IMR-90 (cell line): ENCODE results near the gene UBE2E2. TPM values are rescaled to one million over a fixed set of nuclear protein-coding genes. Genes with fewer than 3 reads are reported as not detected.

Experiments used
- ATAC-seq: fragments of 200-7000 bp; cut with Tn5 transposase; 2 replicates; pipeline ENCODE4 v1.9.1; 2020; ENCODE audit warnings: low read depth, mild to moderate bottlenecking, moderate library complexity
- BruUV-seq: library from RNA; stranded (reverse); fragments of 400-500 nt; replicated peaks from 2 replicates; lab custom pipeline; 2021; lab: Mats Ljungman, UMichigan
- CTCF ChIA-PET: fragments of 300-600 bp; formaldehyde crosslinking; extraction: SDS; loops from one replicate; lab custom pipeline; 2021; ENCODE audit warnings: antibody characterized with exemption; lab: Yijun Ruan, JAX
- POLR2A ChIA-PET: fragments of 300-600 bp; sonication (Branson Sonifier 250); formaldehyde crosslinking; loops from one replicate; lab custom pipeline; 2022; ENCODE audit warnings: antibody characterized with exemption; ENCODE audit not compliant: unreplicated experiment; lab: Charles Lee
- DNase-seq: peaks from one replicate; pipeline ENCODE4 v3.0.0; 2013
- H2AFZ ChIP-seq: replicated peaks from 2 replicates; pipeline ENCODE3; 2013; ENCODE audit warnings: low read length, mild to moderate bottlenecking; ENCODE audit not compliant: poor library complexity
- H2AK5ac ChIP-seq: 2 replicates; pipeline ENCODE4 v1.6.1; 2013; ENCODE audit warnings: low read depth, low read length, inconsistent platforms
- H2AK9ac ChIP-seq: replicated peaks from 2 replicates; pipeline ENCODE3; 2013; ENCODE audit warnings: mild to moderate bottlenecking, low read depth, low read length, moderate library complexity; ENCODE audit not compliant: poor library complexity
- H2BK120ac ChIP-seq: 2 replicates; pipeline ENCODE4 v1.6.1; 2013; ENCODE audit warnings: low read depth, low read length, inconsistent platforms
- H2BK15ac ChIP-seq: 3 replicates; pipeline ENCODE4 v1.6.1; 2013; ENCODE audit warnings: low read depth, low read length, inconsistent platforms
- H2BK20ac ChIP-seq: 2 replicates; pipeline ENCODE4 v1.6.1; 2013; ENCODE audit warnings: low read depth, mild to moderate bottlenecking, inconsistent platforms, low read length, moderate library complexity
- H2BK5ac ChIP-seq: 2 replicates; pipeline ENCODE4 v1.6.1; 2013; ENCODE audit warnings: mild to moderate bottlenecking, low read depth, low read length, inconsistent platforms; ENCODE audit not compliant: poor library complexity, severe bottlenecking
- H3K14ac ChIP-seq: replicated peaks from 2 replicates; pipeline ENCODE4 v1.6.1; 2013; ENCODE audit warnings: low read depth, low read length, inconsistent platforms
- H3K18ac ChIP-seq: 2 replicates; pipeline ENCODE4 v1.6.1; 2013; ENCODE audit warnings: low read depth, low read length, control low read depth
- H3K23ac ChIP-seq: 2 replicates; pipeline ENCODE4 v1.6.1; 2013; ENCODE audit warnings: low read depth, low read length, inconsistent platforms
- H3K27ac ChIP-seq: 2 replicates; pipeline ENCODE4 v1.5.1; 2013; ENCODE audit warnings: mild to moderate bottlenecking, control low read depth, low read length; ENCODE audit not compliant: insufficient read depth
- H3K27me3 ChIP-seq: 2 replicates; pipeline ENCODE4 v1.6.1; 2013; ENCODE audit warnings: low read length; ENCODE audit not compliant: control insufficient read depth, insufficient read depth
- H3K36me3 ChIP-seq: 2 replicates; pipeline ENCODE4 v1.6.1; 2013; ENCODE audit warnings: low read length, mixed read lengths; ENCODE audit not compliant: control insufficient read depth, insufficient read depth
- H3K4ac ChIP-seq: 2 replicates; pipeline ENCODE4 v1.6.1; 2013; ENCODE audit warnings: low read depth, low read length, inconsistent platforms
- H3K4me1 ChIP-seq: 2 replicates; pipeline ENCODE4 v1.6.1; 2013; ENCODE audit warnings: low read length, mixed read lengths; ENCODE audit not compliant: control insufficient read depth, insufficient read depth
- H3K4me2 ChIP-seq: 2 replicates; pipeline ENCODE4 v1.6.1; 2013; ENCODE audit warnings: low read depth, mild to moderate bottlenecking, control low read depth, low read length, moderate library complexity
- H3K4me3 ChIP-seq: 2 replicates; pipeline ENCODE4 v1.5.1; 2013; ENCODE audit warnings: low read depth, mild to moderate bottlenecking, control low read depth, low read length, moderate library complexity; ENCODE audit not compliant: insufficient read depth
- H3K56ac ChIP-seq: 2 replicates; pipeline ENCODE4 v1.6.1; 2013; ENCODE audit warnings: low read length, inconsistent platforms; ENCODE audit not compliant: insufficient read depth; ENCODE audit errors: extremely low read depth
- H3K79me1 ChIP-seq, 2 experiments: 2 replicates each; pipeline ENCODE4 v1.6.1; 2013; ENCODE audit warnings: low read length in 2 of 2, inconsistent platforms in 1 of 2, low read depth in 1 of 2
- H3K9ac ChIP-seq: 2 replicates; pipeline ENCODE4 v1.6.1; 2013; ENCODE audit warnings: low read depth, low read length, control low read depth
- H3K9me1 ChIP-seq: 2 replicates; pipeline ENCODE4 v1.6.1; 2013; ENCODE audit warnings: low read length, inconsistent platforms; ENCODE audit not compliant: insufficient read depth
- H3K9me3 ChIP-seq: 2 replicates; pipeline ENCODE4 v1.6.1; 2013; ENCODE audit warnings: low read length; ENCODE audit not compliant: control insufficient read depth, insufficient read depth
- H4K20me1 ChIP-seq: 2 replicates; pipeline ENCODE4 v1.6.1; 2013; ENCODE audit warnings: low read length, inconsistent platforms; ENCODE audit not compliant: insufficient read depth
- H4K5ac ChIP-seq: 2 replicates; pipeline ENCODE4 v1.6.1; 2013; ENCODE audit warnings: mild to moderate bottlenecking, low read depth, low read length, control low read depth
- H4K8ac ChIP-seq, 2 experiments: 2 replicates each; pipeline ENCODE4 v1.6.1; 2013; ENCODE audit warnings: low read depth in 2 of 2, low read length in 2 of 2, control low read depth in 1 of 2, inconsistent platforms in 1 of 2
- H4K91ac ChIP-seq: 2 replicates; pipeline ENCODE4 v1.6.1; 2013; ENCODE audit warnings: low read depth, low read length, inconsistent platforms; ENCODE audit not compliant: insufficient read depth
- CEBPB ChIP-seq: IDR thresholded peaks from 2 replicates; pipeline ENCODE4 v1.6.1; 2012; ENCODE audit warnings: low read depth, low read length, improper control_type of control experiment
- CHD1 ChIP-seq: IDR thresholded peaks from 2 replicates; pipeline ENCODE4 v1.6.1; 2012; ENCODE audit warnings: low read depth, low read length, improper control_type of control experiment
- ELK1 ChIP-seq: fragments of 150-350 bp; IDR thresholded peaks from 2 replicates; pipeline ENCODE4 v1.6.1; 2016; ENCODE audit warnings: low read depth, mild to moderate bottlenecking, low read length, moderate library complexity, borderline replicate concordance
- RAD21 ChIP-seq: IDR thresholded peaks from 2 replicates; pipeline ENCODE4 v1.6.1; 2012; ENCODE audit warnings: low read length, improper control_type of control experiment
- RCOR1 ChIP-seq: IDR thresholded peaks from 2 replicates; pipeline ENCODE4 v1.6.1; 2012; ENCODE audit warnings: mild to moderate bottlenecking, low read length, improper control_type of control experiment; ENCODE audit not compliant: insufficient replicate concordance
- RFX5 ChIP-seq: IDR thresholded peaks from 2 replicates; pipeline ENCODE4 v1.8.0; 2012; ENCODE audit warnings: low read depth, mild to moderate bottlenecking, low read length, moderate library complexity
- WGBS, 2 experiments: methylation state at CpG; one replicate each; pipeline versions ENCODE4 v1.1.5 to v1.1.7; 2013; ENCODE audit warnings: missing lambda C conversion rate in 2 of 2; ENCODE audit not compliant: insufficient read length in 1 of 2; ENCODE audit errors: extremely low coverage in 2 of 2; 5-methylcytosine and 5-hydroxymethylcytosine counted together
- dilution Hi-C: fragments of 300-500 bp; cut with HindIII; formaldehyde crosslinking; loops from one replicate; pipeline ENCODE4 v1.14.3; 2018; ENCODE audit warnings: low sequenced_read_pairs; ENCODE audit not compliant: unreplicated experiment
- in situ Hi-C: fragments of 300-500 bp; cut with MboI; formaldehyde crosslinking; loops from 3 replicates; pipeline ENCODE4 v1.14.3; 2019; ENCODE audit warnings: low sequenced_read_pairs, inconsistent platforms, mixed read lengths
- intact Hi-C: fragments of 100-400 bp; cut with micrococcal nuclease; formaldehyde crosslinking; loops from 2 replicates; pipeline ENCODE4 v1.10.0; 2022
- polyA plus RNA-seq, 3 experiments: library from polyadenylated mRNA; depleted of rRNA; stranded (reverse); fragments of >200 nt; gene quantifications; 2 replicates each; pipeline ENCODE4 v1.2.3, GENCODE V29; 2012; ENCODE audit warnings: low replicate concordance in 1 of 3
- total RNA-seq: library from RNA; depleted of rRNA; stranded (reverse); fragments of >200 nt; gene quantifications from 2 replicates; pipeline ENCODE4 v1.2.3, GENCODE V29; 2012
- TF ChIP-seq, protein P1 (sequence below): fragments of 150-350 bp; IDR thresholded peaks from 2 replicates; pipeline ENCODE4 v1.6.1; 2017; ENCODE audit warnings: mild to moderate bottlenecking, antibody characterized with exemption, low read length, low read depth
- TF ChIP-seq, protein P2 (sequence below): conservative IDR thresholded peaks from 2 replicates; pipeline ENCODE4 v1.5.1; 2012; ENCODE audit warnings: mild to moderate bottlenecking, low read depth, low read length, improper control_type of control experiment

UBE2E2 gene
- total and polyA plus RNA-seq, 2 of the 4 experiments (the other 2 are of a cell fraction), result 18.6 to 32.7 TPM

DNA sequence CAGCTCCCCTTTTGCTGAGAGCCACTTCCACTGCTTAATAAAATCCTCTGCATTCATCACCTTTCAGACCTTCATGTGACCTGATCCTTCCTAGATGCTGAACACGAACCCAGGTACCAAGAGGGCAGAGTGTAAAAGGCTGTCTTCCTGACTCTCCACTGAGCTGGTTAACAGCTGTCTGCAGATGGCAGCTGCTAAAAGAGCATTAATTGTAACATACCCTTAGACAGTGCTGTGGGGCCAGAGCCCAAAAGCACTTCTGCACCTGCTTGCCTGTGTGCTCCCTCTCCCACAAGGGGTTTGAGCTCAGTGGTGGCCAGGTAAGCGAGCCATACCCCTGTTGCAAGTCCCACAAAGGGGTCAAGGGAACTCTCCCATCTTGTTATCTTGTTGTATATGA is 187.3 kb downstream of the UBE2E2 start:
- in situ Hi-C loops (no loop called here), intact Hi-C loops (no loop called here), dilution Hi-C loops (no loop called here)
- Histone ChIP-seq H2BK5ac (no peak overlapping the region), H4K8ac (no peak overlapping the region), H2AFZ (no peak overlapping the region), H2AK9ac (no peak overlapping the region), H4K20me1 (no peaks in the 10 kb centered on the region; the same call in 1 of the 2 replicates), H3K27me3 (no peaks in the 10 kb centered on the region), H3K4me3 (no peak overlapping the region), H2BK20ac (no peak overlapping the region), H3K27ac (no peak overlapping the region), H3K9me1 (no peaks in the 10 kb centered on the region), H3K9me3 (no peaks in the 10 kb centered on the region), H2AK5ac (no peak overlapping the region), H3K4me2 (no peak overlapping the region), H3K18ac (no peak overlapping the region), H3K4ac (no peak overlapping the region), H3K36me3 (no peaks in the 10 kb centered on the region), H2BK15ac (no peak overlapping the region), H3K79me1 (no peaks in the 10 kb centered on the region; a peak in 1 of 4 replicates), H3K4me1 (no peaks in the 10 kb centered on the region; the same call in 1 of the 2 replicates), H3K14ac (no peak overlapping the region), H3K56ac (no peak overlapping the region), H4K5ac (no peak overlapping the region), H2BK120ac (no peak overlapping the region), H4K91ac (no peak overlapping the region), H3K23ac (no peak overlapping the region), H3K9ac (no peak overlapping the region)
- BruUV-seq, result no TSS peak
- no peak for DNase-seq
- POLR2A ChIA-PET, result no interaction called here
- CTCF ChIA-PET, result no interaction called here
- no peak for TF ChIP-seq RFX5
- TF ChIP-seq RCOR1, result no peak
- no peak for TF ChIP-seq ELK1
- TF ChIP-seq, protein P1, sequence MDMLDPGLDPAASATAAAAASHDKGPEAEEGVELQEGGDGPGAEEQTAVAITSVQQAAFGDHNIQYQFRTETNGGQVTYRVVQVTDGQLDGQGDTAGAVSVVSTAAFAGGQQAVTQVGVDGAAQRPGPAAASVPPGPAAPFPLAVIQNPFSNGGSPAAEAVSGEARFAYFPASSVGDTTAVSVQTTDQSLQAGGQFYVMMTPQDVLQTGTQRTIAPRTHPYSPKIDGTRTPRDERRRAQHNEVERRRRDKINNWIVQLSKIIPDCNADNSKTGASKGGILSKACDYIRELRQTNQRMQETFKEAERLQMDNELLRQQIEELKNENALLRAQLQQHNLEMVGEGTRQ, result no peak
- TF ChIP-seq, protein P2, sequence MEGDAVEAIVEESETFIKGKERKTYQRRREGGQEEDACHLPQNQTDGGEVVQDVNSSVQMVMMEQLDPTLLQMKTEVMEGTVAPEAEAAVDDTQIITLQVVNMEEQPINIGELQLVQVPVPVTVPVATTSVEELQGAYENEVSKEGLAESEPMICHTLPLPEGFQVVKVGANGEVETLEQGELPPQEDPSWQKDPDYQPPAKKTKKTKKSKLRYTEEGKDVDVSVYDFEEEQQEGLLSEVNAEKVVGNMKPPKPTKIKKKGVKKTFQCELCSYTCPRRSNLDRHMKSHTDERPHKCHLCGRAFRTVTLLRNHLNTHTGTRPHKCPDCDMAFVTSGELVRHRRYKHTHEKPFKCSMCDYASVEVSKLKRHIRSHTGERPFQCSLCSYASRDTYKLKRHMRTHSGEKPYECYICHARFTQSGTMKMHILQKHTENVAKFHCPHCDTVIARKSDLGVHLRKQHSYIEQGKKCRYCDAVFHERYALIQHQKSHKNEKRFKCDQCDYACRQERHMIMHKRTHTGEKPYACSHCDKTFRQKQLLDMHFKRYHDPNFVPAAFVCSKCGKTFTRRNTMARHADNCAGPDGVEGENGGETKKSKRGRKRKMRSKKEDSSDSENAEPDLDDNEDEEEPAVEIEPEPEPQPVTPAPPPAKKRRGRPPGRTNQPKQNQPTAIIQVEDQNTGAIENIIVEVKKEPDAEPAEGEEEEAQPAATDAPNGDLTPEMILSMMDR, result no peak
- TF ChIP-seq CHD1, result no peak
- no peak for TF ChIP-seq RAD21
- TF ChIP-seq CEBPB, result no peak
- no peak for ATAC-seq
- WGBS, 2 experiments, result 80% methylated on average over 1 of the region's 2 CpGs; no CpG with 5 or more reads in 1 of the 2 experiments
